Measurements from ENCODE around the gene PIGP. TPM values are rescaled to one million over a fixed set of nuclear protein-coding genes. Genes with fewer than 3 reads are reported as not detected.

PIGP gene
- total RNA-seq, 1 donor from 2014 or later = 37.6 TPM

- Histone ChIP-seq H3K4me3 (no peak overlapping the region), H3K9me3 (replicated peaks) (no peaks in the 10 kb centered on the region), H3K27me3 (ENCODE audit: low read depth) (peaks cover 12% of the 10 kb centered on the region), H3K4me1 (no peaks in the 10 kb centered on the region), H3K27ac (replicated peaks) (no peak overlapping the region), H3K36me3 (no peaks in the 10 kb centered on the region)
- intact Hi-C loops (cut with micrococcal nuclease) = no loop called here
- no peak for TF ChIP-seq CTCF (IDR thresholded peaks at IDR 0.05; ENCODE audit: borderline replicate concordance)
- no peak for DNase-seq
Measured at GRCh38 chr21:37047079-37047478, 25.8 kb downstream of the PIGP start.

DNA sequence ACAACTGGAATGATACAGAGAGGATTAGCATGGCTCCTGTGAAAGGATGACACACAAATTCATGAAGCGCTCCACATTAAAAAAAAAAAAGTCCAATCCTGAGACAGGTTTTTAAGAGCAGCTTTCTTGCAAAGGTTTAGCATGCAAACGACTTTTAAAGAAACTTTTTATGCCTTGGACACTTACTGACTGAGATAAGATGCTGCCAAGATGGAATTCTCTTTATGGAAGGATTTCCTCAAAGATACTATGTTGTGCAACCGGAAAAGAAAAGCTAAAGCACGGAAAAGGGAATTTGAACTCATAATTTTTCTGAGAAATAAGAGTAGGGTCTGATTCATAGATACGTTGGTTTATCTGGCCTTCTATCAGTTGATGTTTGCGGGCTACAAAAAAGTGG is 27.3 kb downstream of the PIGP start:
- Histone ChIP-seq H3K9me3 (replicated peaks) (no peaks in the 10 kb centered on the region), H3K36me3 (no peaks in the 10 kb centered on the region), H3K4me1 (no peaks in the 10 kb centered on the region), H3K27ac (replicated peaks) (no peak overlapping the region), H3K27me3 (ENCODE audit: low read depth) (peaks cover 12% of the 10 kb centered on the region), H3K4me3 (no peak overlapping the region)
- no peak for DNase-seq
- intact Hi-C loops (cut with micrococcal nuclease) = no loop called here
- no peak for TF ChIP-seq CTCF (IDR thresholded peaks at IDR 0.05; ENCODE audit: borderline replicate concordance)

- Histone ChIP-seq H3K9me3 (replicated peaks) (no peaks in the 10 kb centered on the region), H3K27me3 (ENCODE audit: low read depth) (peaks cover 12% of the 10 kb centered on the region), H3K4me3 (no peak overlapping the region), H3K27ac (replicated peaks) (no peak overlapping the region), H3K4me1 (no peaks in the 10 kb centered on the region), H3K36me3 (no peaks in the 10 kb centered on the region)
- intact Hi-C loops (cut with micrococcal nuclease) = no loop called here
- no peak for DNase-seq
- TF ChIP-seq CTCF (IDR thresholded peaks at IDR 0.05; ENCODE audit: borderline replicate concordance) = no peak
Measured at GRCh38 chr21:37045149-37045548, 27.7 kb downstream of the PIGP start.

DNA sequence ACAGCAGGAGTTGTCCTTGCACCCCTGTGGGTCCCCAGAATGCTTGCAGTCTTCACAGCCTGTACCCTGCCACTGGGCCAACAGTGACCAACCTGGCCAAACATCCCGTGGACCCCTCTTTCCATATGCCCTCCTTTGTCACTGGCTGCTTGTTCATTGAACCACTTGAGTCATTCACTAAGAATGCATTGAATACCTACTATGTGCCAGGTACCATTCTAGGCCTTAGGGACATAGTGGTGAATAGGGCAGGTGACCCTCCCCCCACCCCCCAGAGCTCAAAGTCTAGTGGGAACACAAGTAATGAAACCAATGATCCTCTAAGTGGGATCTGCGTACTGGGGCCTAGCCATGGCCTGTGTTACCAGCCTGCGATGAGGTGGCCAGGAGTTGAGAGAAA is 28.2 kb downstream of the PIGP start:
- H3K27ac ChIP-seq (replicated peaks) = no peak overlapping the region
- H3K4me3 ChIP-seq = no peak overlapping the region
- peaks cover 12% of the 10 kb centered on the region for H3K27me3 ChIP-seq (ENCODE audit: low read depth)
- no peaks in the 10 kb centered on the region for H3K4me1 ChIP-seq
- no peak for TF ChIP-seq CTCF (IDR thresholded peaks at IDR 0.05; ENCODE audit: borderline replicate concordance)
- intact Hi-C loops (cut with micrococcal nuclease) = no loop called here
- H3K36me3 ChIP-seq = no peaks in the 10 kb centered on the region
- H3K9me3 ChIP-seq (replicated peaks) = no peaks in the 10 kb centered on the region
- no peak for DNase-seq

- Histone ChIP-seq H3K27ac (replicated peaks) (no peak overlapping the region), H3K27me3 (ENCODE audit: low read depth) (peaks cover 12% of the 10 kb centered on the region), H3K4me1 (no peaks in the 10 kb centered on the region), H3K4me3 (no peak overlapping the region), H3K9me3 (replicated peaks) (no peaks in the 10 kb centered on the region), H3K36me3 (no peaks in the 10 kb centered on the region)
- no peak for TF ChIP-seq CTCF (IDR thresholded peaks at IDR 0.05; ENCODE audit: borderline replicate concordance)
- intact Hi-C loops (cut with micrococcal nuclease) = no loop called here
- DNase-seq = no peak
Measured at GRCh38 chr21:37043818-37044217, 29.1 kb downstream of the PIGP start.

Measured in left ventricle myocardium inferior (tissue), 1 donor.